Kidney tubule cell (primary cell): ENCODE data around the gene NT5C.
"Not testable (repeated sequence)": the region's sequence is repeated elsewhere in the genome, so short reads cannot be mapped to it uniquely, and the experiment has no call there.

Experiments used
- DNase-seq: peaks from one replicate; pipeline ENCODE4 v3.0.0-alpha.2; 2018; ENCODE audit warnings: low spot score

Gene NT5C

DNA sequence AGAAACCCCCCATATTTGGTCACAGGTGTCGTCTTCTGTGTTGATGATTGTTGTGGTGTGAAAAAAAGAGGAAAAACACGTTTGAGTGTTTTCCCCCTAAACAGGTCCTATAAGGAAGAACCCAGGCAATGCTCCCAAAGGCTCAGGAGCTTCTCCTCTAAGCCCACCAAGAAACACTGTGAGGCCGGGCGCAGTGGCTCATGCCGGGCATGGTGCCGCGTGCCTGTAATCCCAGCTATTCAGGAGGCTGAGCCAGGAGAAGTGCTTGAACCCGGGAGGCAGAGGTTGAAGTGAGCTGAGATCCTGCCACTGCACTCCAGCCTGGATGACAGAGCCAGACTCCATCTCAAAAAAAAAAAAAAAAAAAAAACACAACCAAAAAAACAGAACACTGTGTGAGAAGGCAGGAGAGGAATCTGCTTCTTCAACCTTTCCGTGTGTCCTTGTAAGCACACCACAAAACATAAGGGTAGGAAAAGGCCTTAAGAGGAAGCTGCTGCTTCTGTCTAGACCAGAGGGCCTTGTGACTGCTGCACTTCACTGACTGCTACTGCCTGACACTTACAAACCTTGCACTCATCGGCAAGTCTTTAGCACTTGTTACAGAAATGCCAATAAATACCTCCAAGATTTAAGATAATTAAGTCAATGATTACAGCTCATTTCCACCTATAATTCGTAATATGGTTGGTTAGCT, 13.4 kb upstream of the NT5C start:
- DNase-seq, result no peak

GRCh38 chr17:75142236-75142971, 10.9 kb upstream of the NT5C start:
- DNase-seq, result no peak

DNA sequence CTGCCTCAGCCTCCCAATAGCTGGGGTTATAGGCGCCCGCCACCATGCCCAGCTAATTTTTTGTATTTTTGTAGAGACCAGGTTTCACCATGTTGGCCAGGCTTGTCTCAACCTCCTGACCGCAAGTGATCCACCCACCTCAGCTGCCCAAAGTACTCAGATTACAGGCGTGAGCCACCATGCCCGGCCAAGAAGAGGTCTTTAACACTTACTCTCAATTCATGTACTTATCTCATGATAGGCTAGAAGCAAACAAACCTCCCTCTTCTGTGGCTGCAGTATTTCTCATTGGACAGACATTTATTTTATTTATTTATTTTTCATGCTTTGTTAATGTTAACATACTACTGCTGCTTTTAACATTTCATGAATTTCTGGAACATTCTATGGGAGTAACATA, 7.0 kb upstream of the NT5C start:
- no peak for DNase-seq

DNA sequence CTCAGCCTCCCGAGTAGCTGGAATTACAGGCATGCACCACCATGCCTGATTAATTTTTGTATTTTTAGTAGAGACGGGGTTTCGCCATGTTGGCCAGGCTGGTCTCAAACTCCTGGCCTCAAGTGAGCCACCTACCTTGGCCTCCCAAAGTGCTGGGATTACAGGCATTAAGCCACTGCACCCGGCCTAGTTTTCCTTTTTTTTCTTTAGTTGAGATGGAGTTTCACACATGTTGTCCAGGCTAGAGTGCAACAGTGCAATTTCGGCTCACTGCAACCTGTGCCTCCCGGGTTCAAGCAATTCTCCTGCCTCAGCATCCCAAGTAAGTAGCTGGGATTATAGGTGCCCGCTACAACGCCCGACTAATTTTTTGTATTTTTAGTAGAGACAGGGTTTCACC, 6.2 kb upstream of the NT5C start:
- DNase-seq, result not testable (repeated sequence)

DNA sequence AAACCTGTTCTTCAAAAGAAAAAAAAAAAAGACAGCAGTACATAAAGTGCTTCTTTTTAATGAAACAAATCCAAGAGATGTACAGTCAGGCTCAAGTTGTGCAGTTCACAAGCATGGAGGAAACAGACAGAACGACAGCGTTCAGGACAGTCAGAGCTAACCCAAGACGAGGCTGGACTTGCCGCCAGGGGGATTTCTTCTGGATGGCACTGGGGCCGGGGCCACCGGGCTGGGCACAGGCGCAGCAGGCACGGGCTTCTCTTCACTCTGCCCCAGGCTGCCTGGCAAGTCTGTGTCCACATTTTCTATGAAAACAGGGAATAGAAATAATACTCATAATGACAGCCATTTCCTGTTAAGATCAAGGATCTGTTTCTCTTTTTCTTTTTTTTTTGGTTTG, 4.4 kb upstream of the NT5C start:
- DNase-seq, result no peak

DNA sequence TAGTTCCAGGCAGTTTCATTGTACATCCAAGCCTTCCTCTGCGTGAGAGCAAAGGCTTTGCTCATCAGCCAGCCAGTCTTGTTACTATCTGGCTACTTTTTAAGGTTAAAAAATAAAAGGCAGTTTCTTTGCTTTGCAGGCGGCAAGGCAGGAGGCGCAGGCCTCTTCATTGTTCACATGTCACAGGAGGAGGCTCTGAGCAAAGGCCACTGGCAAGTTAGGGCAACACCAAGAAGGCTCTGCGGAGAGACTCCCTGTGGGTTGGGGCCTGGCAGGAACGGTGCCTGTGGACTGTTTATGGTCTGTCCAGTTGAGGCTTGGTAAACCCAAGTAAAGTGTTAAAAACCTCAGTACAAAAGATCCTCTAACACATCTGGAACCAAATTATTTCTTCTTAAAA, 3.9 kb upstream of the NT5C start:
- DNase-seq, result no peak

DNA sequence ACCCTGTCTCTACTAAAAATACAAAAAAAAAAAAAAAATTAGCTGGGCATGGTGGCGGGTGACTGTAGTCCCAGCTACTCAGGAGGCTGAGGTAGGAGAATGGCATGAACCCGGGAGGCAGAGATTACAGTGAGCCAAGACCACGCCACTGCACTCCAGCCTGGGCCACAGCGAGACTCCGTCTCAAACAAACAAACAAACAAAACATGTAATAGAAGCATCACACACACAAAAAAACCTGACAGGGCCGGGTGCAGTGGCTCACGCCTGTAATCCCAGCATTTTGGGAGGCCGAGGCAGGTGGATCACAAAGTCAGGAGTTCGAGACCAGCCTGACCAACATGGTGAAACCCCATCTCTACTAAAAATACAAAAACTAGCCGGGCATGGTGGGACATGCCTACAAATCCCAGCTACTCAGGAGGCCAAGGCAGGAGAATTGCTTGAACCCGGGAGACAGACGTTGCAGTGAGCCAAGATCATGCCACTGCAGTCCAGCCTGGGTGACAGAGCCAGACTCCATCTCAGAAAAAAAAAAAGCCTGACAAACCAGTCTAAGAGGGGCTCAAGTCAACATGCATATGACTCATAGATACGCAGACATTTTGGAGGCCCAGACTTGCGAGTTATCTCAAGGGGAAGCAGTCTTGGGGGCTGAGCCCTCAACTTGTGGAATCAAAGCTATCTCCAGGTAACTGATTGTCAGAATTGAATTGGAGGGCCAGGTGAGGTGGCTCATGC, 2.2 kb upstream of the NT5C start:
- DNase-seq, result peak; percentile 12

DNA sequence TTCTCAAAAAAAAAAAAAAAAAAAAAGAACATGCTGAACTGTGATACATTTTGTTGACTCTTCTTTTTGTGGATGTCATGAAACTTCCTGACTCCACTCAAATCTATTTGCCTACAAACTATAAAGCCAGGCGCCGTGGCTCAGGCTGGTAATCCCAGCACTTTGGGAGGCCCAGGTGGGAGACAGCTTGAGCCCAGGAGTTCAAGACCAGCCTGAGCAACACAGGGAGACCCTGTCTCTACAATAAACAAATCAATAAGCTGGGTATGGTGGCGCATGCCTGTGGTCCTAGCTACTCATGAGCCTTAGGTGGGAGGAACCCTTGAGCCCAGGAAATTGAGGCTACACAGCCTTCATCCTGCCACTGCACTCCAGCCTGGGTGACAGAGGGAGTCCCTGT, 1.5 kb upstream of the NT5C start:
- no peak for DNase-seq

DNA sequence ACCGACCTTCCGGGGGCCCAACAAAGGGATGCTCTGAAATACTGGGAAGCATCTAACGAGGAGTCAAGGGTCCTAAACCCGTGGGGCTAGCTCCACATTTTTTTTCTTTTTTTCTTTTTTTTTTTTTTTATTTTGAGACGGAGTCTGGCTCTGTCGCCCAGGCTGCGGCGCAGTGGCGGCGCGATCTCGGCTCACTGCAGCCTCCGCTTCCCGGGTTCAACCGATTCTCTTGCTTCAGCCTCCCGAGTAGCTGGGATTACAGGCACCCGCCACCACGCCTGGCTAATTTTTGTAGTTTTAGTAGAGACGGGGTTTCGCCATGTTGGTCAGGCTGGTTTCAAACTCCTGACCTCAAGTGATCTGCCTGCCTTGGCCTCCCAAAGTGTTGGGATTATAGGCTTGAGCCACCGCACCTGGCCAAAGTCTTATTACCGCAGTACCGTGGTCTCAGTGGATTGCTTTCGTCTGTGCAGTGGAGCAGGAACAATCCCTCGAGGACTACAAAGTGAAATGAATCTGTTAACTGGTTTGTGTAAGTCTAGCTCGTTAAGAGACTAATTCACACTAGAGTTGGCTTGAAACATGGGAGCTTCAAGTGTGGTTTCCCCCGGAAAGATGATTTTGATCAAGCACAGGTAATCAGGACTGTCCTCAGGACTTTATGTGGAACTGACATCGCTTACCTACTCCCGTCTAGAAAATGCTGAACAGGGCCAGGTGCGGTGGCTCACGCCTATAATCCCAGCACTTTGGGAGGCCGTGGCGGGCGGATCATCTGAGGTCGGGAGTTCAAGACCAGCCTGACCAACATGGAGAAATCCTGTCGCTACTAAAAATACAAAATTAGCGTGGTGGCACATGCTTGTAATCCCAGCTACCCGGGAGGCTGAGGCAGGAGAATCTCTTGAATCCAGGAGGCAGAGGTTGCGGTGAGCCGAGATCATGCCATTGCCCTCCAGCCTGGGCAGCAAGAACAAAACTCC, 767 bp upstream of the NT5C start:
- DNase-seq, result not testable (repeated sequence)

DNA sequence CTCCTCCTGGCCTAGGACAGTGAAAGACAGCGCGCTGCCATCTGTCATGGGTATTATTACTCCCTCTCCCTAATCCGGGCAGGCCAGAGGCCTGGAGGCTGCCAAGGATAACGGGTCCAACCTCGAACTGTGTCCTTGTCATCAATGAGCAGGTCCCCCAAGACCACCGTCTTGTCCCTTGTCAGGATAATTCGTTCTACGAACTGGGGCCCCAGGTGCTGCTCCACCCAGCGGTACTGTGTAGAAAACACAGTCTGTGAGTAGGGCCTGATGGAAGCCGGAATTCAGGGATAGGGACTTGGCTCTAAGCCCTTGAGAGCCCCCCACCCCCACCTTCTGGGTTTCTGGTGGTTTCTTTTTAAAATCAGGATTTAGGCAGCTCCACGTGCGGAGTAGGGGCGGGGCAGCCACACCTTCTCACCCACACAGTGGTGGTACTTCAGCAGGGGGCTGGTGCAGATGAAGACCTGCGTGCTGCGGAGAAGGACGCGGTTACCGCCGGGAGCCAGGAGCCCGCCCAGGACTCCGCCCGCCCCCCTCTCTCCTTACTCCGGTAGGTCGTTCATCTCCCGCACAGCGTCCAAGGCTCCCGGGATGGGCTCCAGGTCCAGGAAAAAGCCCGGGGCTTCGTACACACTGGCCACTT, 787 bp downstream of the NT5C start:
- DNase-seq, result peak; percentile 69

DNA sequence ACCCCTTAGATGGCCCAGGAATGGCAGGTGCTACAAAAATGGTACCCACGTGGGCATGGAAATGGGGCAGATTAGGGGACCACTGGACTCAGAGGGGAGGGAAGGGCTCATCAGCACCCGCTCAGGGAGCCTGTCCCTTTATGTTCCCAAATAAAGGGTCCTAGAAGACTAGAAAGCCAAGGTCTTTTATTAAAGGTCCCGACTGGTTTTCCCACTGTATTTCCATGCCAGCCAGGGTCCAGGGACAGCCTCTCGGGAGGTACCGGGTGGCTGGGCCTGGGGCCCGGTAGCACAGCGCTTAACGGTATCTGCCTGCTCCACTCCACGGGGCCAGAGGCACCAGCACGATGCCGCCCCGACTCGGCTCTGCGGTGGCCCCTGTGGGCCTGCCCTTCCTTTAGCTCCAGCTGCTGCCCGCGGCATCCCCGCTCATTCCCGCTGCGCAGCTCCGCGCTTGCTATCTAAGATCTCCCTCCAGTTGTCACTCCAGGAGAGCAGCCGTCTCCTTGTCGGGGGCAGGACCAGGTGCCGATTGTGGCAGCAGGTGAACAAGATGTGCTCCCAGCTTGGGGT, 1.4 kb downstream of the NT5C start:
- no peak for DNase-seq

DNA sequence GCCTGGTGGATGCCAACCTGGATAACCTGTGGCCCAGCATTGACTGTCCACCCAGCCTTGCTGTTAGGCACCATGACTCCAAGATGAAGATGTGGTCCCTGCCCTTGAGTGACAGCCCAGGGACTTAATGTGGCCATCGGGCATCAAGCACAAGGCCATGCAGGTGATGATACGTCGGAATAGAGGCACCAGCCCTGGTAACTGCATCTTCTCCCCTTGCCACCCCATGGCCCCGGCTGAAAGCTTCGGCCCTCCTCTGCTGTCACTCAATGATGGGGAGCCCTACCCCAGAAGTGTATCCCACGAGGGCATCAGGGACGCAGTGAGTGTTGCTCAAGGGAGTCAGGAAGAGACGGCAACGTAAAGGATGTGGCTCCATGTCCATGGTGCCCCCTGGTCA, 2.0 kb downstream of the NT5C start:
- DNase-seq, result no peak

- DNase-seq, result no peak
These were observed 2.6 kb downstream of the NT5C start for GRCh38 chr17:75128694-75129505.

DNA sequence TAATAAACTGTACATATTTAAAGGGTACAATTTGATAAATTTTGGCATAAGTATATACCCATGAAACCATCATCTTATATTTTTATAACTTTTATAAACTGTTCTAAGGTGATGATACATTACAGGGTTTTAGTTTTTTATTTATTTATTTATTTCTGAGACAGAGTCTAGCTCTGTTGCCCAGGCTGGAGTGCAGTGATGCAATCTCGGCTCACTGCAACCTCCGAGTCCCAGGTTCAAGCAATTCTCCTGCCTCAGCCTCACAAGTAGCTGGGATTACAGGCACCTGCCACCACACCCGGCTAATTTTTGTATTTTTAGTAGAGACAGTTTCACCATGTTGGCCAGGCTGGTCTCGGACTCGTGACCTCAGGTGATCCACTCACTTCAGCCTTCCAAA, 3.6 kb downstream of the NT5C start:
- DNase-seq, result not testable (repeated sequence)

DNA sequence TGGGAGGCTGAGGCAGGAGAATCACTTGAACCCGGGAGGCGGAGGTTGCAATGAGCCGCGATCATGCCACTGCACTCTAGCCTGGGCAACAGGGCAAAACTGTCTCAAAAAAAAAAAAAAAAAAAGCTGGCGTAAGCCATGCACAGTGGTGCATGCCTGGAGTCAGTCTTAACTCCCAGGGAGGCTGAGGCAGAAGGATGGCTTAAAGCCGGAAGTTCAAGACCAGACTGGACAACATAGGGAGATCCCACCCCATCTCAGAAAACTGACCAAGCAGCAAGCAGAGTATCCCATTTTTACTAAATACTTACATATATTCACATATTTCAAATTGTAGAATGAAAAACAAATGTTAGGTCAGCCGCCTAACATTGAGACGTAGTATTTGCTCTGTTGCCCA, 4.6 kb downstream of the NT5C start:
- DNase-seq, result no peak

DNA sequence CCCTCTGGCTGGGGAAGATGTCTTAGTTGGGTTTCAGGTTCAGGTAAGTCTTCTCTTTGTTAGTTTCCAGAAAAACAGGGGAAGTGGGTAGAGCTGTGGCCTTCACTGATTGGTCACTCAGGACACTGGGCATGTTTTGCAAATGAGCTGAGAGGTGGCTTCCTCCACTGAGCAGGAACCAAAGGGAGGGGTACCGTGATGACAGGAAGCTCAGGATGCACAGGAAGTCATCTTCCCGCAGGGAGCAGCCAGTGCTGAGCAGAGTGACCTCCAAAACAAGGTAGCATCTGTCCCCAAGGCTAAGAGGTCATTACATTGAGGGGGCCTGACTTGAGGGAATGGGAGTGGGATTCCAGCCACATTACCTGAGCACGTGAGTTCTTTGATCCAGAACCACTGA, 5.6 kb downstream of the NT5C start:
- no peak for DNase-seq

DNA sequence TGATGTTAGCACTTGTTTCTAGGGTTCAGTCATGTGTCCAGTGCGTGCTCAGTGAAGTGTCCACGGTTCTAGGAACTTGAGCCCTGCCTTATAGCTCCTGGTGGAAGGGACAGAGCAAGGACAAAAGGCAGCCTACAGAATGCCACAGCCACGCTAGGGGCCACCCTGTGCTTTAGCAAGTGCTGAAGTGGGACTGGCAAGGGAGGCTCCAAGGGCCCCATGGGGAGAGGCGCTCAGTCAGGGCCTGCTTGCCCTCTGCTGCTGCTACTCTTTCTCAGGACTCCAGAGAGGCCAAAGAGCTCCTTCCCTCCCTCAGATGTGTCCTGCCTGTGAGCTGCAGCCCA, 6.8 kb downstream of the NT5C start:
- DNase-seq, result no peak

DNA sequence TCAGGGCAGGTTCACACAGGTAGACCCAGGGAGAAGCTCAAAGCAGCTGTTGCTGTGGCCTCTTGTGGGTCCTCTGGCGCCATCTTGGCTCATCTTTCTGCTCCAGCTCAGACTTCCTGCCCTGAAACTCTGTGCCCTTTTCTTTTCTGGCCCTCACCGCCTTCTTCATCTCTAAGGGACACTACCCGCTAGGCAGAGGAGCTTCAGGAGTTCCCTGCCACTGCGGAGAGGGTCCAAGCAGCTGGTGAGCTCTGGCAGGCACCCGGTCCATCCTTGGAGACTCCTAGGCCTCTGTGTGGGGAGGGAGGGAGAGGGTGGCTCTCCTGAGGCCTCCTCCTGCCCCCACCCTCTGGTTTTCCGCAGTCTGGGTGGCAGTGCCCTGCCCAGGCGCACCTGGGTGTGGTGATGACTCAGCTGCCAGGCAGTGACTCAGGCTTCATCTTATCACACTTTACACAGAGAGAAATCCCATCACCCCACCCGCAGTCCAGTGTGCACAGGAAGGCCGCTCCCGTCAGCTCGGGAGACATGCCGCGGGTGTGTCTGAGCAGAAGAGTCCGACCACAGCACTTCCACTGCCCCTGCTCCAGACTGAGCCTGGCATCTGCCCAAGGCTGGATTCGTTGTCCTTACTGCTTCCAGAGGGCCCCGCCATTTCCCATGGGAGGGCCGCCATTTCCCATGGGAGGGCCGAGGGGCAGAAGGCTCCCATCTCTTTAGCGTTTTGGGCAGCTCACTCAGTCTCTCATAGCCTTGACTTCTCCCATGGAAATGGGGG, 7.3 kb downstream of the NT5C start:
- peak; percentile 92 for DNase-seq

GRCh38 chr17:75118307-75118706, 13.2 kb downstream of the NT5C start:
- DNase-seq, result no peak

DNA sequence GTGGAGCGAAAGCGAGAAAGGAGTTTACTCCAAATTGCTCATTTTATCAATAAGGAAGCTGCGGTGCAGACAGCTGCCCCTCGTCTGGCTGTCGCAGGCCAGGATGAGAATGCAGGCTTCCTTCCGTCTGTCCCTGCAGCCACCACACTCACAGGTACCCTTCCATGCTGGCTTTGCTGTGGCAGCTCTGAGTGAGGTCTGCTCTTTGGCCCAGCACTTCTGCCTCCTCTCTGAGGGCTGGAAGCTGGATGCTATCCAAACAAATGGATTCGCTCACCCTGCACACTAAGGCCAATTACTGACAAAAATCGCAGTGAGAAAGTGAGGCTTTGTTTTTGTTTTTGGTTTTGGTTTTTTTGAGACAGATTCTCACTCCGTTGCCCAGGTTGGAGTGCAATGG, 14.8 kb downstream of the NT5C start:
- no peak for DNase-seq
